HG03469 (cell line): ENCODE results near the gene ATP6V0E1.
"Not testable (repeated sequence)": the region's sequence is repeated elsewhere in the genome, so short reads cannot be mapped to it uniquely, and the experiment has no call there.

Experiments used
- ATAC-seq: cut with Tn5 transposase; IDR thresholded peaks from one replicate; pipeline ENCODE4 v1.9.1; 2021; ENCODE audit warnings: mild to moderate bottlenecking, moderate library complexity, moderate number of reproducible peaks; ENCODE audit not compliant: unreplicated experiment

ATP6V0E1 gene

DNA sequence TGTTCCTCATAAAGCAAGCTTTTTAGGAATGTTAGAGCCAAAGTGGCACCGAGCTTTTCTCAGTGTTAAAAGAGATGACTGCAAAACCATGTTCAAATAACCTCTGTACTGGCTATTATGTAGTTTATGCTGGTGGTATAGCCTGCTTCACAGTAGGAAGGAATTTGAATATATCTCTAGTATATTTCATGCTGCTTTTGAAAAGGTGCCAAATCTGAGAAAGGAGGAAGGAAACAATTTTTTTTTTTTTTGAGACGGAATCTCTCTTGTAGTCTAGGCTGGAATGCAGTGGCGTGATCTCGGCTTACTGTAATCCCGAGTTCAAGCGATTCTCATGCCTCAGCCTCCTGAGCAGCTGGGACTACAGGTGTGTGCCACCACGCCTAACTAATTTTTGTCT, 86.1 kb downstream of the ATP6V0E1 start:
- ATAC-seq, result no peak

DNA sequence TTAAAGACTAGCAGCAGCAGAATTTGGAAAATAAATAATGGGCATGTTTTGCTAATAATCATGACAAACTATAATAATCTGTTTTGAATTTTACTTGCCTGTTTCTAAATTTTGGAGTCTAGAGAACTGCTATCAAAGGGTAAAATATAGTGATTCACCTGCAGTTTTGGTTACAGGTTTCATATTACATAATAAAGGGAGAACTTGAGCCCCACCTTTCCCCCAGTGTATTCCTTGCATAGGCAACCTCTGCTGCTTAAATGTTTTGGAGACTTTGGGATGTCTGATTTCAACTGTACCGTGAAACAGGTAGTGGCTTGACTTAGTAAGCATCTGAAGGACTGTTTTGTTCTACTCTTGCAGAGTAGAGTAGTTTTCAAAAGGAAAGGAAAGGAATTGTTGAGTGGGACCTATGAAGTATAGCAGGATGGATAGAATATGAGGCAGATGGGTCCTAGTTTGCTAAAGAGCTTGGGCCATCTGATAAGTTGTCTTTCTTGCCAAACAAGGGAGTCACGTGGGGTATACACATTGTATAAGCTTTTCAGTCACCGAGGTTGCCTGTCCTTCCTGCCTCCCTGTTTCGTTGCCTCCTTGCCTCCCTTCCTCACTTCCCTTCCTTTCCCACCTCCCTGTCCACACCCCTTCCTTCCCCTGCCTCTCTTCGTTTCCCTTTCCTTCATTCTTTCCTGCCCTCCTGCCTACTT, 91.7 kb downstream of the ATP6V0E1 start:
- no peak for ATAC-seq

DNA sequence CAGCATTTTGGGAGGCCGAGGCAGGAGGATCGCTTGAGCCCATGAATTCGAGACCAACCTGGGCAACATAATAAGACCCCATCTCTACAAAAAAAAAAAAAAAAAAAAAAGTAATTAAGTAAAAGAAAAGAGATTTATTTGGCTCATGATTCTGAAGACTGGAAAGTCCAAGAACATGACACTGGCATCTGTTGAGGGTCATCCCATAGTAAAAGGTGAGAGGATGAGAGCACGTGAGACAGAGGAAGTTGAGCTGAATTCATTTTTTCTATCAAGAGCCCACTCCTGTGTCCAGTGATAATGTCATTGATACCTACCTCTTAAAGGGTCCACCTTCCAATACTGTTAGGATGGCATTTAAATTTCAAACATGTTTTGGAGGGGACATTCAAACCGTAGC, 92.4 kb downstream of the ATP6V0E1 start:
- no peak for ATAC-seq

DNA sequence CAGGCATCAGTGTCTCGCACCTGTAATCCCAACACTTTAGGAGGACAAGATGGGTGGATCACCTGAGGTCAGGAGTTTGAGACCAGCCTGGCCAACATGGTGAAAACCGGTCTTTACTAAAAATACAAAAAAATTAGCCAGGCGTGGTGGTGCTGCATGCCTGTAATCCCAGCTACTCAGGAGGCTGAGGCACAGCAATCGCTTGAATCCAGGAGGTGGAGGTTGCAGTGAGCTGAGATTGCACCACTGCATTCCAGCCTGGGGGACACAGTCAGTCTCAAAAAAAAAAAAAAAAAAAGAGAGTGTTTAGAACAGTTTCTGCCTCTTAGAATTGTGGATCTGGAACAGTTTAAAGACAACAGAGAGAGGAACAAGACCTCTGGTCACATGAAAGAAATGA, 92.9 kb downstream of the ATP6V0E1 start:
- ATAC-seq, result not testable (repeated sequence)

DNA sequence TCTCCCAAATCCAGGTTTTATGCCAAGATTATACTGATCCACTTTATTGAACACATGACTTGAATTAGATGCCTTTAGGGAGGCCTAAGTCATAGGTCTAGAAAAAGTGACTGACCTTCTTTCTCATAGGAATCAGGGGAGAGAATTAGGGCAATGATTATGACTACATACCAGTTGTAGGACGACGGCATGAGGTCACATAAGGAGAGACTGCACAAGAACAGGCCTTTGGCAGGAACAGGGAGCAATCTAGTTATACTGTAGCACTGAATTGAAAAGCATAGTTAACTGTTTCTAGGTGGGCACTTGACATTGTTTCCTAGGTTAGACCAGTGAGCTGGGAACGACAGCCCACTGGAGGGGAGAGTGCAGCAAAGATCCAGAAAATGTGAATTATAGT, 95.3 kb downstream of the ATP6V0E1 start:
- ATAC-seq, result no peak
